AG04450 (cell line): Measurements from ENCODE around the gene DAD1. TPM values are rescaled to one million over a fixed set of nuclear protein-coding genes. Genes with fewer than 3 reads are reported as not detected.

Source experiments
- CTCF ChIA-PET: fragments of 300-600, 350-600 bp; formaldehyde crosslinking; extraction: SDS; loops from one replicate; lab custom pipeline; 2022; ENCODE audit warnings: antibody characterized with exemption, inconsistent platforms; lab: Charles Lee
- POLR2A ChIA-PET: fragments of 350-600 bp; formaldehyde crosslinking; extraction: SDS; loops from one replicate; lab custom pipeline; 2021; ENCODE audit warnings: antibody characterized with exemption, inconsistent platforms; lab: Yijun Ruan, JAX
- DNase-seq: peaks from one replicate; pipeline ENCODE4 v3.0.0-alpha.2; 2011; ENCODE audit warnings: low read depth, low spot score
- H3K27ac ChIP-seq: one replicate; pipeline ENCODE4 v1.5.1; 2012; ENCODE audit warnings: low read depth, low read length, control low read depth
- H3K27me3 ChIP-seq: one replicate; pipeline ENCODE4 v1.6.0; 2012; ENCODE audit warnings: low read length; ENCODE audit not compliant: control insufficient read depth, insufficient read depth
- H3K4me3 ChIP-seq: 2 replicates; pipeline ENCODE4 v1.5.1; 2011; ENCODE audit warnings: mild to moderate bottlenecking, low read depth, low read length, control low read depth
- H3K9me3 ChIP-seq: 2 replicates; pipeline ENCODE4 v1.5.1; 2012; ENCODE audit warnings: low read length; ENCODE audit not compliant: control insufficient read depth, insufficient read depth
- polyA plus RNA-seq: library from polyadenylated mRNA; depleted of rRNA; stranded (reverse); fragments of >200 nt; gene quantifications from 2 replicates; pipeline ENCODE4 v1.2.3, GENCODE V29; 2011
- TF ChIP-seq, protein P1 (sequence below): IDR thresholded peaks from 2 replicates; pipeline ENCODE4 v1.5.1; 2011; ENCODE audit warnings: low read depth, low read length, control low read depth, inconsistent platforms

DAD1 gene
- polyA plus RNA-seq, 1 experiment, result 467 TPM

- H3K27me3 ChIP-seq, result no peaks in the 10 kb centered on the region
- ChIA-PET CTCF (interaction anchor here (1.2 kb wide), 2 partner anchors 58 to 259 kb away, joined by 3 read pairs; no protein-coding TSS in a partner anchor), POLR2A (interaction anchor here (0.7 kb wide), 1 partner anchor 294 kb away, joined by 9 read pairs; no protein-coding TSS in a partner anchor)
- H3K9me3 ChIP-seq, result no peaks in the 10 kb centered on the region
- TF ChIP-seq, protein P1, sequence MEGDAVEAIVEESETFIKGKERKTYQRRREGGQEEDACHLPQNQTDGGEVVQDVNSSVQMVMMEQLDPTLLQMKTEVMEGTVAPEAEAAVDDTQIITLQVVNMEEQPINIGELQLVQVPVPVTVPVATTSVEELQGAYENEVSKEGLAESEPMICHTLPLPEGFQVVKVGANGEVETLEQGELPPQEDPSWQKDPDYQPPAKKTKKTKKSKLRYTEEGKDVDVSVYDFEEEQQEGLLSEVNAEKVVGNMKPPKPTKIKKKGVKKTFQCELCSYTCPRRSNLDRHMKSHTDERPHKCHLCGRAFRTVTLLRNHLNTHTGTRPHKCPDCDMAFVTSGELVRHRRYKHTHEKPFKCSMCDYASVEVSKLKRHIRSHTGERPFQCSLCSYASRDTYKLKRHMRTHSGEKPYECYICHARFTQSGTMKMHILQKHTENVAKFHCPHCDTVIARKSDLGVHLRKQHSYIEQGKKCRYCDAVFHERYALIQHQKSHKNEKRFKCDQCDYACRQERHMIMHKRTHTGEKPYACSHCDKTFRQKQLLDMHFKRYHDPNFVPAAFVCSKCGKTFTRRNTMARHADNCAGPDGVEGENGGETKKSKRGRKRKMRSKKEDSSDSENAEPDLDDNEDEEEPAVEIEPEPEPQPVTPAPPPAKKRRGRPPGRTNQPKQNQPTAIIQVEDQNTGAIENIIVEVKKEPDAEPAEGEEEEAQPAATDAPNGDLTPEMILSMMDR, result no peak
- H3K27ac ChIP-seq, result peak overlapping the region; percentile 82
- peak; percentile 84 for DNase-seq
- no peak overlapping the region for H3K4me3 ChIP-seq
These were observed 25.3 kb upstream of the DAD1 start for GRCh38 chr14:22614240-22614799.

GRCh38 chr14:22613736-22614239 is 24.8 kb upstream of the DAD1 start:
- CTCF ChIA-PET, result interaction anchor here (1.0 to 1.2 kb wide), 3 partner anchors 15 to 259 kb away, joined by 3 to 5 read pairs (median 3); partner anchors contain the start of gene ABHD4
- TF ChIP-seq, protein P1, result no peak
- H3K9me3 ChIP-seq, result no peaks in the 10 kb centered on the region
- H3K27ac ChIP-seq, result peak overlapping the region; percentile 82
- DNase-seq, result no peak
- POLR2A ChIA-PET, result no interaction called here
- H3K27me3 ChIP-seq, result no peaks in the 10 kb centered on the region
- no peak overlapping the region for H3K4me3 ChIP-seq

DNA sequence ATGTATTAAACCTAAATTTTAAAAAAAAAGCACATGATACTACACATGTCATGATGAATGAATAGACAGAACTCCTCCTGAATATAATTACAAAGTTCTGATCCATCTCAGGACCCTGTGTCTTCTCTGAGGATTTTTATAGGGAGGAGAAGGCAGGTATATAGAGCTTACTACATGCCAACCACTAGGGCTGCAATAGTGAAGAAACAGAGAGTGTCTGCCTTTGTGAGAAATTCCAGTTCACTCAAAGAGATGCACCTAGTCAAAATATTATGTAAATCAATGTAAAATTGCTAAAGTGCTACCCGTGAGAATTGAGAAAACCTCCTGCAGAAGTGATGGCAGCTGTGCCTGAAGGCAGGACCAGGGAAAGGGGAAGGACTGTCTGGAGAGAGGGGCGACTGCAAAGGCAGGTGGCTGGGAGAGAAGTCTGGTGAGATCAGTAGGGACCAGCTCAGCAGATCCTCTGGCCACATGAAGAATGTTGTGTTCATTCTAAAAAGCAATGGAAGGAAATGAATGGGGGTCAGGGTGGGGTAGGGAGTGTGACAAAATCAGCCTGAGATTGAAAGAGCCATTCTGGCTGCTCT is 24.2 kb upstream of the DAD1 start:
- DNase-seq, result no peak
- Histone ChIP-seq H3K27me3 (no peaks in the 10 kb centered on the region), H3K27ac (peak overlapping the region; percentile 82), H3K4me3 (no peak overlapping the region), H3K9me3 (no peaks in the 10 kb centered on the region)
- CTCF ChIA-PET, result interaction anchor here (0.6 to 1.2 kb wide), 6 partner anchors 15 to 260 kb away, joined by 3 to 6 read pairs (median 3); partner anchors contain the start of gene ABHD4
- TF ChIP-seq, protein P1, result peak; percentile 38
- POLR2A ChIA-PET, result no interaction called here

GRCh38 chr14:22610931-22611330 is 21.9 kb upstream of the DAD1 start:
- ChIA-PET POLR2A (no interaction called here), CTCF (interaction anchor here (0.6 kb wide), 1 partner anchor 102 kb away, joined by 3 read pairs; no protein-coding TSS in a partner anchor)
- H3K27ac ChIP-seq, result no peak overlapping the region
- DNase-seq, result no peak
- H3K27me3 ChIP-seq, result no peaks in the 10 kb centered on the region
- TF ChIP-seq, protein P1, result no peak
- no peak overlapping the region for H3K4me3 ChIP-seq
- no peaks in the 10 kb centered on the region for H3K9me3 ChIP-seq

GRCh38 chr14:22607291-22607690 is 18.3 kb upstream of the DAD1 start:
- no peak overlapping the region for H3K4me3 ChIP-seq
- ChIA-PET POLR2A (no interaction called here), CTCF (interaction anchor here (0.5 to 1.0 kb wide), 4 partner anchors 12 to 50 kb away, joined by 3 read pairs; no protein-coding TSS in a partner anchor)
- H3K27ac ChIP-seq, result no peak overlapping the region
- H3K9me3 ChIP-seq, result no peaks in the 10 kb centered on the region; the same call in 1 of the 2 replicates
- TF ChIP-seq, protein P1, result no peak
- no peak for DNase-seq
- no peaks in the 10 kb centered on the region for H3K27me3 ChIP-seq
